Gastrocnemius medialis (tissue), 4 donors: ENCODE results near the gene TOMM7. TPM values are rescaled to one million over a fixed set of nuclear protein-coding genes. Genes with fewer than 3 reads are reported as not detected.

ENCODE experiments used
- ATAC-seq, 2 donors: fragments of 150-250 bp; one replicate each; pipeline ENCODE4 v1.9.1; 2016
- DNase-seq, 2 donors: peaks; one replicate each; pipeline ENCODE4 v3.0.0-alpha.2; 2019
- H3K27ac ChIP-seq, 4 donors: fragments of 200-600 bp; sonication (generic); 1 replicate in 1 of 4; 2 replicates in 3 of 4; pipeline ENCODE4 v1.5.1; 2016 to 2018; ENCODE audit warnings: mild to moderate bottlenecking in 2 of 4, moderate library complexity in 1 of 4
- H3K27me3 ChIP-seq, 3 donors: fragments of 200-600 bp; sonication (generic) in 2 of 3; 1 replicate in 1 of 3; 2 replicates in 2 of 3; pipeline versions ENCODE4 v1.5.1 to v1.6.0; 2016 to 2019; ENCODE audit warnings: mild to moderate bottlenecking in 1 of 3, moderate library complexity in 1 of 3
- H3K36me3 ChIP-seq, 2 donors: fragments of 200-600 bp; sonication (generic) in 1 of 2; one replicate each; pipeline ENCODE4 v1.5.1; 2017 to 2018
- H3K4me1 ChIP-seq, 2 donors: fragments of 200-600 bp; sonication (generic) in 1 of 2; one replicate each; pipeline ENCODE4 v1.5.1; 2016 to 2017; ENCODE audit warnings: mild to moderate bottlenecking in 2 of 2
- H3K4me3 ChIP-seq, 4 donors: fragments of 200-600 bp; sonication (generic) in 3 of 4; 1 replicate in 1 of 4; 2 replicates in 3 of 4; pipeline ENCODE4 v1.5.1; 2016 to 2019; ENCODE audit warnings: mild to moderate bottlenecking in 2 of 4
- H3K9me3 ChIP-seq, 3 donors: fragments of 200-600 bp; sonication (generic) in 2 of 3; 1 replicate in 1 of 3; 2 replicates in 2 of 3; pipeline ENCODE4 v1.5.1; 2016 to 2019
- POLR2A ChIP-seq, 2 donors: fragments of 450-650 bp; IDR thresholded peaks; one replicate each; pipeline ENCODE4 v1.6.1; 2017; ENCODE audit warnings: antibody characterized with exemption in 2 of 2, mild to moderate bottlenecking in 2 of 2, moderate library complexity in 2 of 2
- in situ Hi-C, 4 donors: fragments of 200-750 bp; cut with MboI; loops; one replicate each; pipeline versions ENCODE4 v1.15.0 to v1.8.0; 2017; ENCODE audit warnings: low sequenced_read_pairs in 4 of 4
- intact Hi-C: fragments of 100-400 bp; cut with DNase I; formaldehyde crosslinking; loops from one replicate; pipeline ENCODE4 v1.15.1; 2023; ENCODE audit warnings: low total_unique reads
- total RNA-seq, 4 donors: library from RNA; depleted of rRNA; stranded (reverse); fragments of >200 nt; gene quantifications; one replicate each; pipeline versions ENCODE4 v1.1.0 to v1.2.3, GENCODE V29; 2016
- TF ChIP-seq, protein P1 (sequence below), 5 experiments: fragments of 450-650 bp in 3 of 5; fragments of 200-600 bp in 2 of 5; sonication (generic) in 2 of 5; IDR thresholded peaks in 4 of 5; conservative IDR thresholded peaks in 1 of 5; 1 replicate in 4 of 5; 2 replicates in 1 of 5; pipeline ENCODE4 v1.5.1; 2016 to 2019; ENCODE audit warnings: antibody characterized with exemption in 5 of 5, mild to moderate bottlenecking in 3 of 5, moderate library complexity in 3 of 5

The TOMM7 gene
- total RNA-seq, 4 donors from 2014 or later, result 124 to 235 (median 218) TPM

DNA sequence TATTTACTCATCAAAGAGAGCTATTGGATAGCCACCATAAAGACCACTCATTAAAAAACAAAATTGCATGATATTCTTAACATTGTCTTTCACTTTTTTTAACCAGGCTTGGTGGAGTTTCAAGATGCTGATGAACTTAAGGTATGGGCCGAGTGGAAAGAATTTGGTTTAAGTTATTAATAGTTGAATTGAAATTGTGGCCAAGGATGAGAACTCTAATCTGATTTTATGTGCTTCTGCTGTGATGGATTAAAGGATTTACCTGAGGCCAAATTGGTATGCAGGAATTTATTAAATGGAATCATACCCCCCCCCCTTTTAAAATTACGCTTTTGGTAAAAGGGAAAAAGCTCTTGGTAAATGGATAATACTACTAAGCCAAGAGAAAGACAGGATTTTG, 33.8 kb upstream of the TOMM7 start:
- Histone ChIP-seq H3K4me1 (peaks cover 42 to 53% of the 10 kb centered on the region in 2 donors), H3K36me3 (peaks cover 0 to 7% of the 10 kb centered on the region in 2 donors), H3K27ac (peak overlapping the region; percentile 94 to 99 (median 98)), H3K4me3 (peak overlapping the region in 2 of 4 donors; percentile 71 to 86), H3K27me3 (no peaks in the 10 kb centered on the region), H3K9me3 (no peaks in the 10 kb centered on the region)
- DNase-seq (no peak), ATAC-seq (no peak)
- in situ Hi-C loops, result no loop called here
- intact Hi-C loops, result loop anchor here (5.0 to 10.0 kb wide), 2 partner anchors 198 to 294 kb away; no protein-coding TSS in a partner anchor
- TF ChIP-seq, protein P1, sequence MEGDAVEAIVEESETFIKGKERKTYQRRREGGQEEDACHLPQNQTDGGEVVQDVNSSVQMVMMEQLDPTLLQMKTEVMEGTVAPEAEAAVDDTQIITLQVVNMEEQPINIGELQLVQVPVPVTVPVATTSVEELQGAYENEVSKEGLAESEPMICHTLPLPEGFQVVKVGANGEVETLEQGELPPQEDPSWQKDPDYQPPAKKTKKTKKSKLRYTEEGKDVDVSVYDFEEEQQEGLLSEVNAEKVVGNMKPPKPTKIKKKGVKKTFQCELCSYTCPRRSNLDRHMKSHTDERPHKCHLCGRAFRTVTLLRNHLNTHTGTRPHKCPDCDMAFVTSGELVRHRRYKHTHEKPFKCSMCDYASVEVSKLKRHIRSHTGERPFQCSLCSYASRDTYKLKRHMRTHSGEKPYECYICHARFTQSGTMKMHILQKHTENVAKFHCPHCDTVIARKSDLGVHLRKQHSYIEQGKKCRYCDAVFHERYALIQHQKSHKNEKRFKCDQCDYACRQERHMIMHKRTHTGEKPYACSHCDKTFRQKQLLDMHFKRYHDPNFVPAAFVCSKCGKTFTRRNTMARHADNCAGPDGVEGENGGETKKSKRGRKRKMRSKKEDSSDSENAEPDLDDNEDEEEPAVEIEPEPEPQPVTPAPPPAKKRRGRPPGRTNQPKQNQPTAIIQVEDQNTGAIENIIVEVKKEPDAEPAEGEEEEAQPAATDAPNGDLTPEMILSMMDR (IDR thresholded peaks at IDR 0.05 in 4 of 5, conservative IDR thresholded peaks at IDR 0.05 in 1 of 5), result no peak
- no peak for TF ChIP-seq POLR2A (IDR thresholded peaks at IDR 0.05)

DNA sequence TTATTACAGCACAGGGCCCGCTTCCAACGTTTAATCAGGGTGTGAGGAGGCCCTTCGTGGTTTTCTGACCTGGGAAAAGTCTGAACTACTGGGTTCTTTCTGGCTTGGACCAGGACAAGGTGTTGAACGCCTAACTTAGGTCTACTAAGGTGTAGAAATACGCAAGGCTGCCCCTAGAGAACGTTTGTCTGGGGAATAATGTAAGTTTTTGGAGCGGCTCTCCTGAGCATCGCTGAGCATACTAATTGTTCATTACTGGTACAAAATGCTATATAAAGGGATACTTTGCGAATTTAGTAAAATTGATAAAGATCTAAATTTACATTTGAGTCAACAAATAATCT, 32.4 kb upstream of the TOMM7 start:
- H3K27me3 ChIP-seq, result no peaks in the 10 kb centered on the region
- peaks cover 38 to 50% of the 10 kb centered on the region in 2 donors for H3K4me1 ChIP-seq
- no peak for TF ChIP-seq POLR2A (IDR thresholded peaks at IDR 0.05)
- TF ChIP-seq, protein P1 (IDR thresholded peaks at IDR 0.05 in 4 of 5, conservative IDR thresholded peaks at IDR 0.05 in 1 of 5), result peak in 1 of 5 experiments; percentile 18
- in situ Hi-C loops (no loop called here), intact Hi-C loops (loop anchor here (5.0 to 10.0 kb wide), 2 partner anchors 200 to 293 kb away; no protein-coding TSS in a partner anchor)
- no peak for DNase-seq
- ATAC-seq, result no peak
- peak overlapping the region; percentile 71 to 86 (median 80) for H3K4me3 ChIP-seq
- no peaks in the 10 kb centered on the region for H3K9me3 ChIP-seq
- H3K27ac ChIP-seq, result peak overlapping the region; percentile 94 to 99 (median 98)
- H3K36me3 ChIP-seq, result no peaks in the 10 kb centered on the region

DNA sequence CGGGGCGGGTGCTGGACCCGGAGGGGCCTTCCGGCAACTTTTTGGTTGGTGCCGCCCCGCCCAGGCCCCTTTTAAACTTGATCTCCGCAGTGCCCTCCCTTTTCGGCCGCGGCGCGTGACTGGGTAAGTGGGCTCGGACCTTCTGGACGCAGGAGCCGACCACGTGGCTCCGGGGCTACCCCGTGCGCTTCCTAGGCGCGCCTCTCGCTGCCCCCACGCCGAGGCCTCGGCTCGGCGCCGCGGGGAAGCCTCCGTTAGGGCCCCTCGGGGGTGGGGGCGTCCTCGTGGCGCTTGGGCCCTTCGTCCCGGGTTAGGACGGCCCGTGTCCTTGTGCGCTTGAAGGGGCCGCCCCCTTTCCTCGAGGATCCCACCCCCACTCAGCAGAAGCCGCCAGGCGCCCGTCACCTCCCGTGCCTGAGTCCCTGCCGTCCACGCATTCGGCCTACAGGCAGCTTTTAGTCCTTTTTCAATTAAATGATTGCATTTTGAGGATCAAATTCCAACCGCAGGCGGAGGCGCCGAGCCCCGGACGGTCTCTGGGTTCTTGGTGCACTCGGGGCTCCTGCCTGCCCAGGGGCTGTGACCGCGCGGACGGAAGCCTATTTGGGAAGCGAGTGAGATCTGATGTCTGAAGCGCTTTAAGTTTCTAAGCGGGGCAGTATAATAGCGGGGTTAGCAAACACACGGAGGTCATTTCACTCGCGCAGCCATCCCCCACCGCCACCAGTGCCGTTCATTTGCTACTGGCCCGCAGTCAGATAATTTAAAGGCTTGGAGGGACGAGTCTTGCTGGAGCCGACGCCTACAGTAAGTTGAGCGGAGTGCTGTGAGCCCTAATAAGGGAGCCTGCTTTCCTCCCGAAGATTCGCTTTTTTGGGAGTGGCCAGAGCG, 31.8 kb upstream of the TOMM7 start:
- H3K27ac ChIP-seq, result peak overlapping the region; percentile 94 to 99 (median 98)
- in situ Hi-C loops (no loop called here), intact Hi-C loops (loop anchor here (1.0 to 10.0 kb wide), 4 partner anchors 32 to 292 kb away; partner anchors contain the start of genes HYCC1 and TOMM7)
- no peaks in the 10 kb centered on the region for H3K27me3 ChIP-seq
- H3K9me3 ChIP-seq, result no peaks in the 10 kb centered on the region
- peaks cover 36 to 46% of the 10 kb centered on the region in 2 donors for H3K4me1 ChIP-seq
- peak; percentile 64 to 68 for ATAC-seq
- no peaks in the 10 kb centered on the region for H3K36me3 ChIP-seq
- TF ChIP-seq POLR2A (IDR thresholded peaks at IDR 0.05), result peak; percentile 87 to 90
- TF ChIP-seq, protein P1 (IDR thresholded peaks at IDR 0.05 in 4 of 5, conservative IDR thresholded peaks at IDR 0.05 in 1 of 5), result peak in 3 of 5 experiments; percentile 4 to 79 (median 70)
- peak overlapping the region; percentile 71 to 86 (median 80) for H3K4me3 ChIP-seq
- DNase-seq, result peak; percentile 90 to 96

DNA sequence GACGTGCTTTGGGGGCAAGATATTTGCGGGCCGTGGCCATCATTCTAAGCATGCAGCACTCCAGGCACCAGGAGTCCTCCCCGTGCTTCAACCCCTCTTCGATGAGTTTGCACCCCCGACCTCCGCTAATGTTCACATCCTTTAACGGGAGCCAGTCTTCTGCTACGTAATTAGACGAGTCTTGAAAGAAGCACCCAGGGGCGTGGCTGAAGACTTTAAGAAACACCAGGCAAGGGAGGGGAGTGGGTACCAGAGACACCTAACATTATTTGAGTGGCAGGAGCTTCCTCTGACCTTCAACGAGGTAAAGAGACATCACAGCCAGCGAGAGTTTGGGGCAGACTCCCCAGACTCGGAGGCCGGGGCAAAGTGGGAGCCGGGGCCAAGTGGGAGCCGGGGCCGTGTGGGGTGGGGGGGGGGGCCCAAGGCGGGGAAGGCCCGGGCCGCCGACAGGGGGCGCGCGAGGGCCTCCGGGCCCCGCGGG, 31.1 kb upstream of the TOMM7 start:
- DNase-seq (peak; percentile 15 to 58), ATAC-seq (peak; percentile 10 to 19)
- H3K27me3 ChIP-seq, result no peaks in the 10 kb centered on the region
- H3K4me3 ChIP-seq, result peak overlapping the region; percentile 36 to 80 (median 76)
- no peaks in the 10 kb centered on the region for H3K9me3 ChIP-seq
- H3K27ac ChIP-seq, result peak overlapping the region; percentile 94 to 99 (median 98)
- intact Hi-C loops (loop anchor here (1.0 to 10.0 kb wide), 3 partner anchors 31 to 201 kb away; partner anchors contain the start of genes HYCC1 and TOMM7), in situ Hi-C loops (no loop called here)
- no peaks in the 10 kb centered on the region for H3K36me3 ChIP-seq
- peaks cover 36 to 46% of the 10 kb centered on the region in 2 donors for H3K4me1 ChIP-seq
- TF ChIP-seq, protein P1 (IDR thresholded peaks at IDR 0.05 in 4 of 5, conservative IDR thresholded peaks at IDR 0.05 in 1 of 5), result peak in 2 of 5 experiments; percentile 73 to 100
- TF ChIP-seq POLR2A (IDR thresholded peaks at IDR 0.05), result no peak
